Esophagus muscularis mucosa (tissue), 3 donors: ENCODE results near the gene KNSTRN.

Experiments
- POLR2A ChIP-seq: fragments of 450-650 bp; IDR thresholded peaks from one replicate; pipeline ENCODE4 v1.6.1; 2017; ENCODE audit warnings: antibody characterized with exemption, moderate library complexity, mild to moderate bottlenecking, low read depth
- POLR2AphosphoS5 ChIP-seq, 2 donors: sonication (generic); formaldehyde crosslinking; IDR thresholded peaks; one replicate each; pipeline ENCODE4 v1.6.1; 2017; ENCODE audit warnings: antibody characterized with exemption in 2 of 2
- TF ChIP-seq, protein P1 (sequence below), 3 experiments: fragments of 200-600 bp in 2 of 3; fragments of 450-650 bp in 1 of 3; sonication (generic) in 2 of 3; IDR thresholded peaks; one replicate each; pipeline ENCODE4 v1.5.1; 2017 to 2019; ENCODE audit warnings: antibody characterized with exemption in 3 of 3, mild to moderate bottlenecking in 2 of 3, moderate library complexity in 1 of 3

DNA sequence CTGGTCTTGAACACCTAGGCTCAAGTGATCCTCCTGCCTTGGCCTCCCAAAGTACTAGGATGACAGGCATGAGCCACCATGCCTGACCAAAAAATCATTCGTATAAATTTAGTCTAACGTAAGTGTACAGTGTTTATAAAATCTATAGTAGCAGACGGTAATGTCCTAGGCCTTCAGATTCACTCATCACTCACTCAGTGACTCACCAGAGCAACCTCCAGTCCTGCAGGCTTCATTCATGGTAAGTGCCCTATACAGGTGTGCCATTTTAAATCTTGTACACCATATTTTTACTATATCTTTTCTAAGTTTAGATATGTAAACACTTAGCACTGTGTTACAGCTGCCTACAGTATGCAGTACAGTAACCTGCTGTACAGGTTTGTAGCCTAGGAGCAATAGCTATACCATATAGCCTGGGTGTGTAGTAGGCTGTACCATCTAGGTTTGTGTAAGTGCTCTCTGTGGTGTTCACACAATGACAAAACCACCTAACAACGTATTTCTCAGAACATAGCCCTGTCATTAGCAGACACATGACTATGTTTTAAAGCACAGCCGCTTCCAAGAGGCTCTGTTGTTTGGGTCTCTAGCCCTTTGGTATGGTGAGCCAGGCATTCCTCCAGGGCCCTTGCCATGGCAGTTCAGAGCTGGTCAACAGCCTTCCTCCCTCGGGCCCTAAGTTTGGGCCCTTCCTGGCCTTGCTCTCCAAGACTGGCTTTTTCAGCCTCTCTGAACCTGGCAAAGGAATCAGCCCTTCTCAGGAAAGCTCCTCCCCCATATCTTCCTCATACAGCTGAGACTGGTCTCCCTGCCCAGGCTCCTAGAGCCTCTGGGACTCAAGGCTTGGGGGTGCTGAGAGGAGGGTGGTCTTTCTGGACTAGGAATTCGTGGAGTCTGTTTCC lies 39.9 kb upstream of the KNSTRN start:
- TF ChIP-seq, protein P1, sequence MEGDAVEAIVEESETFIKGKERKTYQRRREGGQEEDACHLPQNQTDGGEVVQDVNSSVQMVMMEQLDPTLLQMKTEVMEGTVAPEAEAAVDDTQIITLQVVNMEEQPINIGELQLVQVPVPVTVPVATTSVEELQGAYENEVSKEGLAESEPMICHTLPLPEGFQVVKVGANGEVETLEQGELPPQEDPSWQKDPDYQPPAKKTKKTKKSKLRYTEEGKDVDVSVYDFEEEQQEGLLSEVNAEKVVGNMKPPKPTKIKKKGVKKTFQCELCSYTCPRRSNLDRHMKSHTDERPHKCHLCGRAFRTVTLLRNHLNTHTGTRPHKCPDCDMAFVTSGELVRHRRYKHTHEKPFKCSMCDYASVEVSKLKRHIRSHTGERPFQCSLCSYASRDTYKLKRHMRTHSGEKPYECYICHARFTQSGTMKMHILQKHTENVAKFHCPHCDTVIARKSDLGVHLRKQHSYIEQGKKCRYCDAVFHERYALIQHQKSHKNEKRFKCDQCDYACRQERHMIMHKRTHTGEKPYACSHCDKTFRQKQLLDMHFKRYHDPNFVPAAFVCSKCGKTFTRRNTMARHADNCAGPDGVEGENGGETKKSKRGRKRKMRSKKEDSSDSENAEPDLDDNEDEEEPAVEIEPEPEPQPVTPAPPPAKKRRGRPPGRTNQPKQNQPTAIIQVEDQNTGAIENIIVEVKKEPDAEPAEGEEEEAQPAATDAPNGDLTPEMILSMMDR (IDR thresholded peaks at IDR 0.05), result no peak
- TF ChIP-seq POLR2A, result no peak
- TF ChIP-seq POLR2AphosphoS5 (IDR thresholded peaks at IDR 0.05), result no peak
